Erythroblast (primary cell): ENCODE measurements around the gene TMEM82.

Experiments
- GATA1 ChIP-seq: IDR thresholded peaks from 2 replicates; pipeline ENCODE4 v1.6.1; 2011; ENCODE audit warnings: low read depth, mild to moderate bottlenecking, control low read depth, low read length, moderate library complexity
- POLR2A ChIP-seq: IDR thresholded peaks from 2 replicates; pipeline ENCODE4 v1.6.1; 2011; ENCODE audit warnings: mild to moderate bottlenecking, low read length

DNA sequence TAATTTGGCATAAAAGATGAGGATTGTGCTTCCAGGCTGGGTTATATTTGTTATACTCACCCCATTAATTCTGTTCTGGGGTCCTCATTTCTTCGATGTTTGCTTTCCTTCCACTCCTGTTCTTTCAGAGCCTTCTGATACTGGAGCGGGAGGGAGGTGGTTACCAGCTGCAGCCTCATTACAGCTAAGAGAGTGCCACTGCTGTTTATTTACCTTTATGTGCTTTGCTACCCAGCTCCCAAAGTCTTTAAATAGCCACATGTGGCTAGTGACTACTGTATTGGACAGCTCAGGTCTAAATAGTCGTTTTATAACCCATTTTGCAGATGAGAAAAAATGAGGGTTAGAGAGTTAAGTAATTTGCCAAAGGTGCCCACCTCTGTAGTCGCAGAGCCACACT, 33.1 kb upstream of the TMEM82 start:
- TF ChIP-seq POLR2A, result no peak
- no peak for TF ChIP-seq GATA1
